Heart left ventricle (tissue), 16 donors: Measurements from ENCODE around the gene EHD1. TPM values are rescaled to one million over a fixed set of nuclear protein-coding genes. Genes with fewer than 3 reads are reported as not detected.
"Not testable (repeated sequence)": the region's sequence is repeated elsewhere in the genome, so short reads cannot be mapped to it uniquely, and the experiment has no call there.

Experiments used
- ATAC-seq, 4 donors: fragments of 200-7000 bp; cut with Tn5 transposase; one replicate each; pipeline ENCODE4 v1.9.1; 2020 to 2022; ENCODE audit warnings: moderate library complexity in 4 of 4, mild to moderate bottlenecking in 3 of 4, moderate number of reproducible peaks in 1 of 4
- DNase-seq, 5 donors: peaks; one replicate each; pipeline ENCODE4 v3.0.0-alpha.2; 2020
- H3K27ac ChIP-seq, 12 donors: fragments of 200-600 bp; sonication (generic) in 4 of 12; one replicate each; pipeline versions ENCODE4 v1.5.0 to v1.8.0; 2016 to 2022; ENCODE audit warnings: mild to moderate bottlenecking in 2 of 12
- H3K27me3 ChIP-seq, 9 donors: fragments of 200-600 bp; sonication (generic) in 2 of 9; one replicate each; pipeline versions ENCODE4 v1.5.1 to v1.8.0; 2016 to 2022; ENCODE audit warnings: mild to moderate bottlenecking in 3 of 9
- H3K36me3 ChIP-seq, 9 donors: fragments of 200-600 bp; sonication (generic) in 2 of 9; one replicate each; pipeline versions ENCODE4 v1.5.0 to v1.8.0; 2018 to 2022; ENCODE audit warnings: mild to moderate bottlenecking in 2 of 9
- H3K4me1 ChIP-seq, 12 donors: fragments of 200-600 bp; sonication (generic) in 4 of 12; one replicate each; pipeline versions ENCODE4 v1.5.0 to v1.8.0; 2016 to 2022; ENCODE audit warnings: mild to moderate bottlenecking in 3 of 12
- H3K4me3 ChIP-seq, 12 donors: fragments of 200-600 bp; sonication (generic) in 4 of 12; one replicate each; pipeline versions ENCODE4 v1.5.0 to v1.8.0; 2017 to 2022; ENCODE audit warnings: mild to moderate bottlenecking in 9 of 12, moderate library complexity in 4 of 12
- H3K9me3 ChIP-seq, 12 donors: fragments of 200-600 bp; sonication (generic) in 4 of 12; one replicate each; pipeline versions ENCODE4 v1.5.0 to v1.8.0; 2016 to 2022; ENCODE audit warnings: mild to moderate bottlenecking in 1 of 12
- CTCF ChIP-seq, 12 donors: fragments of 200-600 bp; sonication (generic) in 4 of 12; IDR thresholded peaks; one replicate each; pipeline versions ENCODE4 v1.5.0 to v1.8.0; 2018 to 2022; ENCODE audit warnings: antibody characterized with exemption in 12 of 12, mild to moderate bottlenecking in 5 of 12
- POLR2A ChIP-seq, 2 donors: fragments of 450-650 bp; IDR thresholded peaks; one replicate each; pipeline ENCODE4 v1.6.1; 2017; ENCODE audit warnings: antibody characterized with exemption in 2 of 2, mild to moderate bottlenecking in 2 of 2, moderate library complexity in 2 of 2
- WGBS, 4 donors: extraction: QIAGEN DNeasy Blood & Tissue Kit in 2 of 4; methylation state at CpG; one replicate each; pipeline versions ENCODE4 v1.1.5 to v1.1.7; 2013 to 2018; 5-methylcytosine and 5-hydroxymethylcytosine counted together
- intact Hi-C, 10 donors: fragments of 100-400 bp; cut with DNase I; formaldehyde crosslinking; loops; one replicate each; pipeline versions ENCODE4 v1.11.1 to v1.14.2; 2022
- polyA plus RNA-seq, 2 donors: library from polyadenylated mRNA; stranded (reverse); fragments of 200-250 nt; gene quantifications; one replicate each; pipeline ENCODE4 v1.2.3, GENCODE V29; 2013
- total RNA-seq, 9 donors: library from RNA; depleted of rRNA in 2 of 9; stranded (reverse); fragments of >200 nt in 2 of 9; fragmentation: NEBNext Ultra II Directional in 3 of 9; extraction: Animal tissue kit (Norgen Biotek cat#: 25700) in 3 of 9; gene quantifications; one replicate each; pipeline versions ENCODE4 v1.1.0 to v1.2.4, GENCODE V29; 2016 to 2023
- donor health status: ischemic (EF 13 %, LVEDD 7.1; RV severe dilation, severe dysfunction).
- donor health status: healthy with polysubstance abuse.
- donor health status: DM: no; HTN: yes; CAD: no.
- donor health status: DM: no; HTN: no; CAD: no.
- donor health status: ischemic (EF 25% LVEDD 6.9; RV normal size, moderate dysfunction).
- donor health status: ischemic (EF 25% LVEDD 5.7; RV mildly dilated, moderate dysfunction).
- donor health status: healthy.
- donor health status: DM: yes; HTN: yes; CAD: no.
- donor health status: ischemic (EF 35%, LVEDD 5.7; RV mildly dilated, moderate dysfunction).
- donor health status: nonischemic (EF 11% LVEDD 7.7; RV severe dilation, severe dysfunction).
- donor health status: DM: yes; HTN: yes; CAD: no.
- donor health status: PGD.
- donor health status: ischemic (EF 29% LVEDD 5.4; RV normal size, mild dysfunction).
- donor health status: nonischemic (EF 23%, LVEDD 6.1; RV moderate dilation, normal function).

Gene EHD1
- total and polyA plus RNA-seq, 11 donors = 27.9 to 102 (median 58.0) TPM

GRCh38 chr11:64823568-64824119 is 54.8 kb downstream of the EHD1 start:
- H3K9me3 ChIP-seq = no peaks in the 10 kb centered on the region
- WGBS, 4 donors = 54 to 62% (median 55%) methylated on average over 11 of the region's 11 CpGs
- no peak overlapping the region for H3K4me3 ChIP-seq
- no peaks in the 10 kb centered on the region for H3K4me1 ChIP-seq
- ATAC-seq = no peak
- no peak overlapping the region for H3K27ac ChIP-seq
- intact Hi-C loops = no loop called here
- no peak for TF ChIP-seq CTCF (IDR thresholded peaks at IDR 0.05)
- TF ChIP-seq POLR2A (IDR thresholded peaks at IDR 0.05) = no peak
- no peaks in the 10 kb centered on the region for H3K36me3 ChIP-seq
- DNase-seq = no peak
- H3K27me3 ChIP-seq = no peaks in the 10 kb centered on the region

GRCh38 chr11:64817476-64817875 is 60.9 kb downstream of the EHD1 start:
- H3K36me3 ChIP-seq = no peaks in the 10 kb centered on the region
- H3K4me1 ChIP-seq = no peaks in the 10 kb centered on the region
- ATAC-seq (no peak), DNase-seq (no peak)
- intact Hi-C loops = no loop called here
- H3K4me3 ChIP-seq = no peak overlapping the region
- H3K9me3 ChIP-seq = no peaks in the 10 kb centered on the region
- H3K27ac ChIP-seq = no peak overlapping the region
- WGBS, 4 donors = 76 to 89% (median 80%) methylated on average over 3 of the region's 3 CpGs
- TF ChIP-seq CTCF (IDR thresholded peaks at IDR 0.05) (no peak), POLR2A (IDR thresholded peaks at IDR 0.05) (no peak)
- no peaks in the 10 kb centered on the region for H3K27me3 ChIP-seq

GRCh38 chr11:64815433-64815832 is 63.0 kb downstream of the EHD1 start:
- H3K4me1 ChIP-seq, H3K27me3 ChIP-seq, DNase-seq, H3K36me3 ChIP-seq, intact Hi-C loops, H3K9me3 ChIP-seq, H3K27ac ChIP-seq, H3K4me3 ChIP-seq, ATAC-seq: not testable (repeated sequence)
- WGBS, 4 donors = 87 to 94% (median 89%) methylated on average over 5 of the region's 5 CpGs

- H3K27ac ChIP-seq = no peak overlapping the region
- peaks cover 0 to 7% (median 2%) of the 10 kb centered on the region in 12 donors for H3K4me1 ChIP-seq
- no peak overlapping the region for H3K4me3 ChIP-seq
- H3K27me3 ChIP-seq = no peaks in the 10 kb centered on the region
- H3K36me3 ChIP-seq = no peaks in the 10 kb centered on the region
- DNase-seq = no peak
- no peaks in the 10 kb centered on the region for H3K9me3 ChIP-seq
- 61 to 65% (median 63%) methylated on average over 7 of the region's 7 CpGs for WGBS, 4 donors
- ATAC-seq = no peak
- intact Hi-C loops = no loop called here
- no peak for TF ChIP-seq POLR2A (IDR thresholded peaks at IDR 0.05)
- no peak for TF ChIP-seq CTCF (IDR thresholded peaks at IDR 0.05)
Measured at GRCh38 chr11:64814712-64815187, 63.7 kb downstream of the EHD1 start.

GRCh38 chr11:64813826-64814225 is 64.6 kb downstream of the EHD1 start:
- Histone ChIP-seq H3K4me1 (peaks cover 0 to 17% (median 9%) of the 10 kb centered on the region in 12 donors), H3K9me3 (no peaks in the 10 kb centered on the region), H3K36me3 (no peaks in the 10 kb centered on the region), H3K27me3 (no peaks in the 10 kb centered on the region), H3K4me3 (no peak overlapping the region), H3K27ac (no peak overlapping the region)
- intact Hi-C loops = no loop called here
- WGBS, 4 donors = 86 to 93% (median 89%) methylated on average over 5 of the region's 5 CpGs
- no peak for DNase-seq
- no peak for ATAC-seq
- TF ChIP-seq POLR2A (IDR thresholded peaks at IDR 0.05) = no peak
